Osteoblast (primary cell): ENCODE data around the gene RIPK1. TPM values are rescaled to one million over a fixed set of nuclear protein-coding genes. Genes with fewer than 3 reads are reported as not detected.

ENCODE experiments used
- DNase-seq: peaks from one replicate; pipeline ENCODE4 v3.0.0; 2011; ENCODE audit warnings: low spot score, mixed read lengths; ENCODE audit not compliant: insufficient read length; ENCODE audit errors: missing footprints
- H2AFZ ChIP-seq: 2 replicates; pipeline ENCODE4 v1.6.0; 2011; ENCODE audit warnings: mild to moderate bottlenecking, low read length
- H3K27ac ChIP-seq: 2 replicates; pipeline ENCODE4 v1.5.1; 2011; ENCODE audit warnings: mild to moderate bottlenecking, low read depth, low read length, moderate library complexity
- H3K27me3 ChIP-seq: 2 replicates; pipeline ENCODE4 v1.6.0; 2012; ENCODE audit warnings: mild to moderate bottlenecking, control low read depth, inconsistent platforms, low read length, moderate library complexity; ENCODE audit not compliant: insufficient read depth
- H3K36me3 ChIP-seq: 2 replicates; pipeline ENCODE4 v1.5.1; 2011; ENCODE audit warnings: mild to moderate bottlenecking, low read length, control low read depth, moderate library complexity; ENCODE audit not compliant: insufficient read depth
- H3K4me1 ChIP-seq: 2 replicates; pipeline ENCODE4 v1.5.1; 2011; ENCODE audit warnings: mild to moderate bottlenecking, low read length, control low read depth, moderate library complexity; ENCODE audit not compliant: insufficient read depth
- H3K4me2 ChIP-seq: 2 replicates; pipeline ENCODE4 v1.6.0; 2011; ENCODE audit warnings: mild to moderate bottlenecking, low read length; ENCODE audit not compliant: insufficient read depth
- H3K4me3 ChIP-seq: fragments of 200-600 bp; sonication (generic); 3 replicates; pipeline ENCODE4 v1.5.1; 2012; ENCODE audit warnings: mild to moderate bottlenecking, low read length, inconsistent platforms; ENCODE audit not compliant: insufficient read depth
- H3K79me2 ChIP-seq: 2 replicates; pipeline ENCODE4 v1.6.0; 2012; ENCODE audit warnings: mild to moderate bottlenecking, low read length, control low read depth, inconsistent platforms; ENCODE audit not compliant: insufficient read depth
- H3K9me3 ChIP-seq: 2 replicates; pipeline ENCODE4 v1.5.1; 2011; ENCODE audit warnings: low read depth, low read length, control low read depth
- H4K20me1 ChIP-seq: 2 replicates; pipeline ENCODE4 v1.6.0; 2012; ENCODE audit warnings: mild to moderate bottlenecking, low read length, control low read depth; ENCODE audit not compliant: insufficient read depth
- CTCF ChIP-seq: IDR thresholded peaks from 2 replicates; pipeline ENCODE4 v1.5.1; 2011; ENCODE audit warnings: mild to moderate bottlenecking, low read depth, low read length, moderate library complexity; ENCODE audit errors: extremely low read depth
- total RNA-seq: library from RNA; depleted of rRNA; stranded (reverse); fragments of >200 nt; gene quantifications from 2 replicates; pipeline ENCODE4 v1.2.3, GENCODE V29; 2012

RIPK1 gene
- total RNA-seq, 1 donor, result 29.3 TPM

GRCh38 chr6:3122823-3123182, 54.5 kb downstream of the RIPK1 start:
- no peak for DNase-seq
- TF ChIP-seq CTCF, result no peak
- H2AFZ ChIP-seq, result no peak overlapping the region
- H3K4me2 ChIP-seq, result no peak overlapping the region
- peaks cover 3% of the 10 kb centered on the region for H4K20me1 ChIP-seq
- peaks cover 7% of the 10 kb centered on the region for H3K4me1 ChIP-seq
- H3K36me3 ChIP-seq, result no peaks in the 10 kb centered on the region
- H3K79me2 ChIP-seq, result peaks cover 3% of the 10 kb centered on the region
- no peak overlapping the region for H3K27ac ChIP-seq
- H3K9me3 ChIP-seq, result no peaks in the 10 kb centered on the region
- H3K27me3 ChIP-seq, result no peaks in the 10 kb centered on the region
- no peak overlapping the region for H3K4me3 ChIP-seq

- Histone ChIP-seq H3K4me1 (no peaks in the 10 kb centered on the region), H3K4me2 (no peak overlapping the region), H2AFZ (no peak overlapping the region), H4K20me1 (peaks cover 3% of the 10 kb centered on the region), H3K27me3 (no peaks in the 10 kb centered on the region), H3K9me3 (no peaks in the 10 kb centered on the region), H3K4me3 (no peak overlapping the region), H3K79me2 (no peaks in the 10 kb centered on the region), H3K36me3 (peaks cover 7% of the 10 kb centered on the region), H3K27ac (no peak overlapping the region)
- DNase-seq, result no peak
- TF ChIP-seq CTCF, result no peak
Measured at GRCh38 chr6:3124667-3125066, 56.4 kb downstream of the RIPK1 start.

GRCh38 chr6:3125815-3126214, 57.5 kb downstream of the RIPK1 start:
- Histone ChIP-seq H3K27ac (no peak overlapping the region), H3K4me1 (no peaks in the 10 kb centered on the region), H3K4me3 (no peak overlapping the region), H3K36me3 (peaks cover 11% of the 10 kb centered on the region), H4K20me1 (peaks cover 3% of the 10 kb centered on the region), H3K9me3 (no peaks in the 10 kb centered on the region), H2AFZ (no peak overlapping the region), H3K4me2 (no peak overlapping the region), H3K79me2 (no peaks in the 10 kb centered on the region), H3K27me3 (no peaks in the 10 kb centered on the region)
- DNase-seq, result no peak
- no peak for TF ChIP-seq CTCF

- Histone ChIP-seq H3K79me2 (no peaks in the 10 kb centered on the region), H3K36me3 (peaks cover 11% of the 10 kb centered on the region), H3K27ac (no peak overlapping the region), H3K4me1 (no peaks in the 10 kb centered on the region), H3K4me3 (no peak overlapping the region), H2AFZ (no peak overlapping the region), H4K20me1 (no peaks in the 10 kb centered on the region), H3K9me3 (no peaks in the 10 kb centered on the region), H3K4me2 (no peak overlapping the region), H3K27me3 (no peaks in the 10 kb centered on the region)
- DNase-seq, result no peak
- TF ChIP-seq CTCF, result no peak
Measured at GRCh38 chr6:3128356-3129108, 60.2 kb downstream of the RIPK1 start.
